ENCODE data around the gene PANX1.

DNA sequence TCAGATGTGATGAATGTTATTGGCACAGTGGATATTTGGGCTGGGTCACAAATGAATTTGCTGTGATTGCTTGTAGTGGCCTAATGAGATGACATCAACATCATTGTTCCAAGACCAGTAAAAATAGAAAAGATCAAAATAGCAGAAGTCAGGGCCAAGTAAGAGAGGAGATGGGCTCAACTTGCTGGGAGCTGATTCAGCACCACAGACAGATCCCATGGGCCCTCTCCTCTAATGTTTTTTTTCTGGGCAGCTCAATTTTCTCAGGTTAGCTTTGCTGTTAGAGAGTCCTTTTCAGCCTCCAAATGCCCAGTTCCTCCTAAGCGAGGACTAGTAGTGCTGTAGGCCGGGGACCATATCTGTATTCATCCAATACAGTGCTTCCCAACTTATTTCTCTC, 89.7 kb downstream of the PANX1 start:
- TF ChIP-seq, protein P1, sequence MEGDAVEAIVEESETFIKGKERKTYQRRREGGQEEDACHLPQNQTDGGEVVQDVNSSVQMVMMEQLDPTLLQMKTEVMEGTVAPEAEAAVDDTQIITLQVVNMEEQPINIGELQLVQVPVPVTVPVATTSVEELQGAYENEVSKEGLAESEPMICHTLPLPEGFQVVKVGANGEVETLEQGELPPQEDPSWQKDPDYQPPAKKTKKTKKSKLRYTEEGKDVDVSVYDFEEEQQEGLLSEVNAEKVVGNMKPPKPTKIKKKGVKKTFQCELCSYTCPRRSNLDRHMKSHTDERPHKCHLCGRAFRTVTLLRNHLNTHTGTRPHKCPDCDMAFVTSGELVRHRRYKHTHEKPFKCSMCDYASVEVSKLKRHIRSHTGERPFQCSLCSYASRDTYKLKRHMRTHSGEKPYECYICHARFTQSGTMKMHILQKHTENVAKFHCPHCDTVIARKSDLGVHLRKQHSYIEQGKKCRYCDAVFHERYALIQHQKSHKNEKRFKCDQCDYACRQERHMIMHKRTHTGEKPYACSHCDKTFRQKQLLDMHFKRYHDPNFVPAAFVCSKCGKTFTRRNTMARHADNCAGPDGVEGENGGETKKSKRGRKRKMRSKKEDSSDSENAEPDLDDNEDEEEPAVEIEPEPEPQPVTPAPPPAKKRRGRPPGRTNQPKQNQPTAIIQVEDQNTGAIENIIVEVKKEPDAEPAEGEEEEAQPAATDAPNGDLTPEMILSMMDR (IDR thresholded peaks at IDR 0.05; ENCODE audit: low read depth, low read length) = no peak
- TF ChIP-seq EZH2phosphoT487 (IDR thresholded peaks at IDR 0.05; ENCODE audit: low read depth) = no peak
